ENCODE data around the gene TMEM198. TPM values are rescaled to one million over a fixed set of nuclear protein-coding genes. Genes with fewer than 3 reads are reported as not detected.
A peak's percentile ranks its signal among the peaks of the same experiment; 100 is the strongest.

The TMEM198 gene
- total RNA-seq, 1 donor from 2014 or later, result 2.2 TPM

- DNase-seq (ENCODE audit: low read depth), result no peak
These were observed 739 bp downstream of the TMEM198 start for GRCh38 chr2:219544567-219544966.

- DNase-seq (ENCODE audit: low read depth), result no peak
These were observed 1.6 kb downstream of the TMEM198 start for GRCh38 chr2:219545295-219545942.

- DNase-seq (ENCODE audit: low read depth), result no peak
These were observed 2.1 kb downstream of the TMEM198 start for GRCh38 chr2:219545943-219546352.

- no peak for DNase-seq (ENCODE audit: low read depth)
These were observed 3.8 kb downstream of the TMEM198 start for GRCh38 chr2:219547621-219548020.

GRCh38 chr2:219548990-219549389 is 5.2 kb downstream of the TMEM198 start:
- DNase-seq (ENCODE audit: low read depth), result no peak

GRCh38 chr2:219549619-219550018 is 5.8 kb downstream of the TMEM198 start:
- no peak for DNase-seq (ENCODE audit: low read depth)

- DNase-seq (ENCODE audit: low read depth), result peak; percentile 55
These were observed 7.9 kb downstream of the TMEM198 start for GRCh38 chr2:219551441-219552381.

- peak; percentile 46 for DNase-seq (ENCODE audit: low read depth)
These were observed 8.7 kb downstream of the TMEM198 start for GRCh38 chr2:219552382-219553167.

GRCh38 chr2:219553168-219553417 is 9.3 kb downstream of the TMEM198 start:
- DNase-seq (ENCODE audit: low read depth), result no peak

- DNase-seq (ENCODE audit: low read depth), result no peak
These were observed 9.7 kb downstream of the TMEM198 start for GRCh38 chr2:219553463-219553963.

GRCh38 chr2:219554350-219554749 is 10.5 kb downstream of the TMEM198 start:
- DNase-seq (ENCODE audit: low read depth), result no peak

- DNase-seq (ENCODE audit: low read depth), result no peak
These were observed 12.1 kb downstream of the TMEM198 start for GRCh38 chr2:219555956-219556355.

- DNase-seq (ENCODE audit: low read depth), result no peak
These were observed 12.6 kb downstream of the TMEM198 start for GRCh38 chr2:219556413-219556812.

- DNase-seq (ENCODE audit: low read depth), result no peak
These were observed 13.5 kb downstream of the TMEM198 start for GRCh38 chr2:219557320-219557719.

GRCh38 chr2:219557791-219558785 is 14.3 kb downstream of the TMEM198 start:
- no peak for DNase-seq (ENCODE audit: low read depth)

- DNase-seq (ENCODE audit: low read depth), result no peak
These were observed 15.5 kb downstream of the TMEM198 start for GRCh38 chr2:219559156-219559915.

- peak; percentile 40 for DNase-seq (ENCODE audit: low read depth)
These were observed 16.4 kb downstream of the TMEM198 start for GRCh38 chr2:219560037-219560892.

- no peak for DNase-seq (ENCODE audit: low read depth)
These were observed 17.0 kb downstream of the TMEM198 start for GRCh38 chr2:219560893-219561178.

Data from renal cortical epithelial cell (primary cell).